Measurements from ENCODE around the gene PRPF38B.

PRPF38B gene

GRCh38 chr1:108728327-108728923, 36.3 kb downstream of the PRPF38B start:
- Histone ChIP-seq H3K9ac (no peak overlapping the region), H2AFZ (ENCODE audit: low read depth) (no peak overlapping the region), H3K36me3 (ENCODE audit: insufficient read depth) (no peaks in the 10 kb centered on the region), H3K79me2 (ENCODE audit: insufficient read depth, low read depth) (no peaks in the 10 kb centered on the region), H3K4me3 (IDR thresholded peaks at IDR 0.05; ENCODE audit: insufficient read depth, low read depth, low read length) (no peak overlapping the region), H3K4me2 (no peak overlapping the region), H3K27ac (no peak overlapping the region), H4K20me1 (ENCODE audit: insufficient read depth) (no peaks in the 10 kb centered on the region), H3K27me3 (ENCODE audit: insufficient read depth, low read depth) (no peaks in the 10 kb centered on the region), H3K4me1 (ENCODE audit: low read depth, poor library complexity, severe bottlenecking) (no peaks in the 10 kb centered on the region)
- no peak for TF ChIP-seq CTCF (conservative IDR thresholded peaks at IDR 0.05; ENCODE audit: low read depth, low read length)

- H3K4me2 ChIP-seq = no peak overlapping the region
- H3K4me3 ChIP-seq (IDR thresholded peaks at IDR 0.05; ENCODE audit: insufficient read depth, low read depth, low read length) = no peak overlapping the region
- no peak overlapping the region for H3K9ac ChIP-seq
- H2AFZ ChIP-seq (ENCODE audit: low read depth) = no peak overlapping the region
- no peaks in the 10 kb centered on the region for H3K4me1 ChIP-seq (ENCODE audit: low read depth, poor library complexity, severe bottlenecking)
- no peaks in the 10 kb centered on the region for H3K79me2 ChIP-seq (ENCODE audit: insufficient read depth, low read depth)
- no peak overlapping the region for H3K27ac ChIP-seq
- no peaks in the 10 kb centered on the region for H3K27me3 ChIP-seq (ENCODE audit: insufficient read depth, low read depth)
- H4K20me1 ChIP-seq (ENCODE audit: insufficient read depth) = no peaks in the 10 kb centered on the region
- no peak for TF ChIP-seq CTCF (conservative IDR thresholded peaks at IDR 0.05; ENCODE audit: low read depth, low read length)
- H3K36me3 ChIP-seq (ENCODE audit: insufficient read depth) = no peaks in the 10 kb centered on the region
Observed at GRCh38 chr1:108729481-108729880, 37.4 kb downstream of the PRPF38B start.

GRCh38 chr1:108732398-108732797, 40.3 kb downstream of the PRPF38B start:
- Histone ChIP-seq H3K4me3 (IDR thresholded peaks at IDR 0.05; ENCODE audit: insufficient read depth, low read depth, low read length) (no peak overlapping the region), H3K36me3 (ENCODE audit: insufficient read depth) (no peaks in the 10 kb centered on the region), H3K9ac (no peak overlapping the region), H2AFZ (ENCODE audit: low read depth) (no peak overlapping the region), H3K27ac (no peak overlapping the region), H3K4me1 (ENCODE audit: low read depth, poor library complexity, severe bottlenecking) (no peaks in the 10 kb centered on the region), H3K27me3 (ENCODE audit: insufficient read depth, low read depth) (no peaks in the 10 kb centered on the region), H3K79me2 (ENCODE audit: insufficient read depth, low read depth) (no peaks in the 10 kb centered on the region), H4K20me1 (ENCODE audit: insufficient read depth) (no peaks in the 10 kb centered on the region), H3K4me2 (no peak overlapping the region)
- TF ChIP-seq CTCF (conservative IDR thresholded peaks at IDR 0.05; ENCODE audit: low read depth, low read length) = no peak

- Histone ChIP-seq H3K27me3 (ENCODE audit: insufficient read depth, low read depth) (no peaks in the 10 kb centered on the region), H3K4me2 (no peak overlapping the region), H4K20me1 (ENCODE audit: insufficient read depth) (no peaks in the 10 kb centered on the region), H3K9ac (no peak overlapping the region), H3K4me3 (IDR thresholded peaks at IDR 0.05; ENCODE audit: insufficient read depth, low read depth, low read length) (no peak overlapping the region), H3K36me3 (ENCODE audit: insufficient read depth) (no peaks in the 10 kb centered on the region), H3K79me2 (ENCODE audit: insufficient read depth, low read depth) (no peaks in the 10 kb centered on the region), H2AFZ (ENCODE audit: low read depth) (no peak overlapping the region), H3K4me1 (ENCODE audit: low read depth, poor library complexity, severe bottlenecking) (no peaks in the 10 kb centered on the region), H3K27ac (no peak overlapping the region)
- TF ChIP-seq CTCF (conservative IDR thresholded peaks at IDR 0.05; ENCODE audit: low read depth, low read length) = no peak
Observed at GRCh38 chr1:108734171-108734865, 42.2 kb downstream of the PRPF38B start.
